HAP-1 (cell line): Measurements from ENCODE around the gene TPPP3.

Experiments
- DNase-seq, 2 experiments: peaks; one replicate each; pipeline ENCODE4 v3.0.0-alpha.2; 2016 to 2020; ENCODE audit warnings: low spot score in 2 of 2
- H3K27me3 ChIP-seq: fragments of 250-450 bp; sonication (Bioruptor Pico); 2 replicates; pipeline ENCODE4 v1.5.1; 2020; ENCODE audit warnings: low read depth, mild to moderate bottlenecking, moderate library complexity
- H3K36me3 ChIP-seq: fragments of 250-450 bp; sonication (Bioruptor Pico); replicated peaks from 2 replicates; pipeline ENCODE4 v1.5.1; 2020; ENCODE audit warnings: mild to moderate bottlenecking
- H3K4me1 ChIP-seq: fragments of 250-450 bp; sonication (Bioruptor Pico); 2 replicates; pipeline ENCODE4 v1.5.1; 2020; ENCODE audit warnings: mild to moderate bottlenecking
- H3K4me3 ChIP-seq: fragments of 250-450 bp; sonication (Bioruptor Pico); 2 replicates; pipeline ENCODE4 v1.5.1; 2020; ENCODE audit warnings: mild to moderate bottlenecking, moderate library complexity
- H3K9me3 ChIP-seq: fragments of 250-450 bp; sonication (Bioruptor Pico); 2 replicates; pipeline ENCODE4 v1.5.1; 2020; ENCODE audit warnings: mild to moderate bottlenecking, moderate library complexity
- in situ Hi-C: fragments of 300-500 bp; cut with MboI; formaldehyde crosslinking; loops from 3 replicates; pipeline ENCODE4 v1.14.3; 2020; ENCODE audit warnings: low sequenced_read_pairs, inconsistent platforms, mixed read lengths

The TPPP3 gene

GRCh38 chr16:67345401-67345800 lies 47.9 kb downstream of the TPPP3 start:
- in situ Hi-C loops = no loop called here
- no peaks in the 10 kb centered on the region for H3K9me3 ChIP-seq

GRCh38 chr16:67342616-67343015 lies 50.7 kb downstream of the TPPP3 start:
- DNase-seq = no peak
- Histone ChIP-seq H3K4me3 (no peak overlapping the region), H3K4me1 (no peaks in the 10 kb centered on the region), H3K27me3 (peaks cover 3% of the 10 kb centered on the region), H3K36me3 (no peaks in the 10 kb centered on the region), H3K9me3 (no peaks in the 10 kb centered on the region)
- in situ Hi-C loops = no loop called here

More at GRCh38 chr16:67345401-67345800, 47.9 kb downstream of the TPPP3 start:
- Histone ChIP-seq H3K4me1 (no peaks in the 10 kb centered on the region), H3K36me3 (no peaks in the 10 kb centered on the region), H3K27me3 (peaks cover 7% of the 10 kb centered on the region), H3K4me3 (no peak overlapping the region)
- no peak for DNase-seq

GRCh38 chr16:67341250-67341649 lies 52.0 kb downstream of the TPPP3 start:
- H3K9me3 ChIP-seq = no peaks in the 10 kb centered on the region
- no peaks in the 10 kb centered on the region for H3K36me3 ChIP-seq
- no peak overlapping the region for H3K4me3 ChIP-seq
- in situ Hi-C loops = no loop called here
- H3K27me3 ChIP-seq = peaks cover 3% of the 10 kb centered on the region
- DNase-seq = no peak
- H3K4me1 ChIP-seq = no peaks in the 10 kb centered on the region
